Activated naive CD4-positive, alpha-beta T cell treated with anti-CD3 and anti-CD28 coated beads, Interleukin-2, amount 50 U/mL, for 16 hours (primary cell): ENCODE results near the gene RRM1.
"Not testable (repeated sequence)": the region's sequence is repeated elsewhere in the genome, so short reads cannot be mapped to it uniquely, and the experiment has no call there.

Source experiments
- DNase-seq: peaks from one replicate; pipeline ENCODE4 v3.0.0-alpha.2; 2020

RRM1 gene

DNA sequence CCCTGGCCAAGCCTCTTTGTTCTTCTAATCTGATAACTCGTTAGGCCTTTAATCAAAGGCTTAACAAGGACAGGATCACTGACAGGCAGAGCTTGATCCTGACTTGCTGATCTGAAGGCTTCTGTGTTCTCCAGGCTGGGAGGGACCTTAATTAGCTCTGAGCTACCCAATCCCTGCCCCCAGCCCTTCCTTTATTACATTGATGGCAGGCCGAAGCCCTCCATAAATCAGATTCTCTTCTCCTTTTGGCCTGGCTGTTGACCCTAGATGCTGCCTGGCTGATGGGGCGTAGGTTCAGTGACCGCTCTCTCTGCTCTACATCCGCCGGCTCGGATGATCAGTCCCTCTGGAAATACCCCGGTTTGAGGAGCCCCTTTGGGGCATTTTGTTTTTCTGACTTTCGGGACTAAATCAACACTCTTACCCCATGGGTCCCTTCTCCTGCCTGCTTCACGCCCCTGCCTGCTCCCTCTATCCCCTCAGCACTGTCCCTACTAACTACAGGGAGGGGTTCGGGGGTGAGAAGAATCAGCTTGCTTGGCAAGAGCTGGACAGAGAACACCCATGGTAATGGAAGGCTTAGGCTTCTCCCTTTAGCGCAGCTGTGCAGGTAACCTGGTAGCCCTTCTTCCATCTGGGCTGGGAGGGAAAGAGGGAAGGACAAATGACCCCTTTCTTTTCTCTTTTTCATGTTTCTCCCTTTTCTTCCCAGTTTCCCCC, 10.0 kb upstream of the RRM1 start:
- no peak for DNase-seq

DNA sequence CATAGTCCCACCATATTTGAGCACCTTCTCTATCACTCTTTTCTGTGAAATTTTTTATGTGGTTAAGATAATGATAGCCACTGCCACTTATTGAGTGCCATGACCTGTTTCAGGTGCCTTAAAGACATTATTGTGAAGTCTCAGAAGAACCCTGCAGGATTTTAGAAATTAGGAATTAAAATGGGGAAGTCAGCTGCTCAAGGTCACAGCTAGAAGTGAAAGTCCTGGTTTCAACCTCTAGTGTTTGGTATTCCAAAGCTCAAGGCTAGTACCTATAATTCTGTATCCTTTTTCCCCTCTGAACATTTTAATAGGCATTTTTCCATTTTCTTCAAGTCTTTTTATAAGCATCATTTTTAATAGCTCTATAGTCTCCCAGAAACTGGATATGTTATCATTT, 9.0 kb upstream of the RRM1 start:
- no peak for DNase-seq

DNA sequence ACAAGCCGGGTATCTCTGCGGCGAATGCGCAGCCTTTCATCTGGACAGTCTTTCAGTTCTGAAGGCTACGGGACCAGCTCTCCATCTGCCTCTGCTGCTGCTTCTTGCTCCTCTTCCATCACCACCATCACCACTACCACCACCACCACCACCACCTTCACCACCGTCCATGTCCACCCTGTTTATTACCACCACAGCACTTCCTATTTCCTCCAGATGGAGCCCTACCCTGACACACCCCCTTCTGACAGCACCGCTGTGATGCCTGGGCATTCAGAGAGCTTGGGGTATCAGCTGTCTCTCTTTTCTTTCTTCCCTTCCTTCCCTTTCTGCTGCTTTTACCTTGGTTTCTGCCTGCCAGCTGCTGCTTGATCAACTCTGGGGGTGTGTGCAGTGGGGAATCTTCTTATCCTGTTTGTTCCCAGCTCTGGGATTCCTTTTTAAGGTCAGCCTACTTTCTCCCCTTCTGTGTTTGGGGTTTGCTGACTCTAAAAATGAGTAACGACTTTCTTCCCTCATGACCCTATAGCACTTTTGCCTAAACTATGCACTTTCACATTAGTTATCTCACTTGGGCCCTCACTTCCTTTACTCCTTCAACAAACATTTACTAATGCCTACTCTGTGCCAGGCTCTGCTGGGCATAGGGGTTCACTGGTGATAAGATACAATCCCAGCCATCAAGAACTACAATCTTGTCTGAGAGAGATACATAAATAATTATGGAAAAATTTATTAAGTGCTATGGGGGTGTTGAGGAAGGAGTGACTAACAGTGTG, 7.8 kb upstream of the RRM1 start:
- DNase-seq = no peak

DNA sequence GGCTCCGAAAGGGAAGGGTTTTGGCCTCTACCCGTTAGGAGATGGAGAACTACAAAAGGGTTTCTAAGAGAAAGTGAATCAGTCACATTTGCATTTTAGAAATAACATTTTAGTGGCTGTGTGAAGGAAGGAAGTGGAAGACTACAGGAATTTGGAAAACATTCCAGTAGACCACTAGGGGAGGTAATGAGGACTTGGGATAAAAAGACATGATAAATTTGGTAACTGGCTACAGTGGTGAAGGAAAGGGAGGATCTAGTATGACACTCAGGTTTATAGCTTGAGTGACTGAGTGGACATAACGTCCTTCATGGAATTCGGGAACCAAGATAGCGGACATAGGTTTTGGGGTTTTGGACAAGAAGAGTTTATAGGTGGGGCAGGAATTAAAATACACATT, 7.0 kb upstream of the RRM1 start:
- no peak for DNase-seq

DNA sequence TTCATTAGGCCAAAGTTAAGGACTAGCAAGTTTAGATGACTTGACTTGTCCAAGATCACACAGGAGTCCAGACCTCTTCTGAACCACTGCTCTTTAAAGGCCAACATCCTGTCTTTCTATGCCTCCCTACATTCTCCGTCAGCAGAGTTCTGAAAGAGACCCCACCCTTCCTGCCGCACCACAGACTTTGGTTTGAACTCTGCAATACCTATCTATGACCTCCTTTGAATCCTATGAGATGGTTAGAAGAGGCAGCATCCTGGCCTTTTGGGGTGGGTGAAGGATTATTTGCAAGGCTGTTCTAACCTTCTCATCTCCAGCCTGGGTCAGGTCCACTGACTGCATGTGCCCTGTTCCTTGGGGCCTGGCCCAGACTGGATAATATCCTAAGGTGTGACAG, 4.3 kb upstream of the RRM1 start:
- no peak for DNase-seq

DNA sequence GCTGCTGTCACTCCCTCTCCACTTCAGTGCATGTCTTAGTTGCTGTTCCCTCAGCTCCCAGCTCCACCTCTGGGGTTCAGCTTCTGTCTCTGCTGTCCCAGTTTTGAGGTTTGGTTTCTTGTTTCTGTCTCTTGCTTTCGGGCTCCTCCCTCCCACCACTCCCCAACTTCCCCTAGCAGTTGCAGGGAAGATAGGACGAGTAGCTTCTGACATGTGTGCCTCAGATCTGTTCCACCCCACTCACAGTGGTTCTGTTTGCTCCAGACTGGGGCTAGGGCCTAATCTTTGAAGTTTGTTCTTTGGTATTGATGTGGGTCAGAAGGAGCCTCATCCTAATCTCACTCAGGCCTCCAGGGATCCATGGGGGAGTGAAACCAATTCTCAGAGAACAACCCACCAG, 2.6 kb upstream of the RRM1 start:
- no peak for DNase-seq

DNA sequence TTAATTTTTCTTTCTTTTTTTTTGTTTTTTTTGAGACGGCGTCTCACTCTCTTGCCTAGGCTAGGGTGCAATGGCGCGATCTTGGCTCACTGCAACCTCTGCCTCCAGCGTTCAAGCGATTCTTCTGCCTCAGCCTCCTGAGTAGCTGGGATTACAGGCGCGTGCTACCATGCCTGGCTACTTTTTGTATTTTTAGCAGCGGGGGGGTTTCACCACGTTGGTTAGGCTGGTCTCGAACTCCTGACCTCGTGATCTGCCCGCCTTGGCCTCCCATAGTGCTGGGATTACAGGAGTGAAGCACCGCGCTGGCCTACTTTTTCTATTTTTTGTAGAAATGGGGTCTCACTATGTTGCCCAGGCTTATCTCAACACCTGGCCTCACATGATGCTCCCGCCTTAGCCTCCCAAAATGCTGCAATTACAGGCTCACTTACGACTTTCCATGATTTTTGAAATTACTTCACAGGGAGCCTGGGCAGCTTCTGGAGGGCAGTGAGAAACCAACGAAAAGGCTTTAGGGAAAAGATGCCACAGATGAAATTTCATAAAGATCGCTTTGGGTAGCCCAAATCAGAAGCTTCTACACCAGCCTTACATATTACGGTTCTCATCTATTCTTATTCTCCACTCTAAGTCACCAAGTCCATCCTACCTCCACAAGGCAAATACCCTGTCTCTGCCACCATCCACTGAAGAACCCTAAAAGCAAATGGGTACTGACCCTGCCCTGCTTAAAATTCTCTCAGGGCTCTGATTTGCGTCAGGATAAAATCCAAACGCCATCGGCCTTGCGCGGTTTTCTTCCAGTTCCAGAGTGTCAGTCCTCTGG, 866 bp upstream of the RRM1 start:
- DNase-seq = no peak

DNA sequence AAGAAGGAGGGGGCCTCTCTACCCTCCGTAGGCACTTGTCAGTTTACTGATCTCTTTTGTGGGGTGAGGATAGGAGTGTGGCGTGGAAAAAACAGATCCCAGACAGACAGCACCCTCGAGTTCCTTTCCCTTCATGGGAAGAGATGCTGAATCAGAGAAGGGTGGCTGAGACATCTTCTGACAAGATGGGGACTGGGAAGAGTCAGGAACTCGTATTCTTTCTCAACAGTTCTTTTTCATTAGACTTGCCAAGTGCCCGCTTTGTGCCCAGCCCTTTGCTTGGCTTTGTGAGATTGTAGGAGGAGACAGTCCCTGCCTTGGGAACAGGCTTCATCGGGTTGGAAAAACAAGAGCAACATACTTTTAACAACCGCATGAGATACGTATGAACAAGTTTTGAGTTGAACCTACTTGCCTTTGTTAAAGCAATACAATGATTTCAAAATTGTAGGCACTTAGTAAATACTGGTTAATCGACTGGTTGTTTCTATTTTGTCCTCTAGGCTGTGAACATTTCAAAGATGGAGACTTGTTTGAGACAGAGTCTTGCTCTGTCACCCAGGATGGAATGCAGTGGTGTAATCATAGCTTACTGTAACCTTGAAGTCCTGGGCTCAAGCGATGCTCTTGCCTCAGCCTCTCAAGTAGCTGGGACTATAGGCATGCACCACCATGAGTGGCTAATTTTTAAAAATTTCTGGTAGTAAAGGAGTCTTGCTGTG, 1.1 kb downstream of the RRM1 start:
- no peak for DNase-seq

DNA sequence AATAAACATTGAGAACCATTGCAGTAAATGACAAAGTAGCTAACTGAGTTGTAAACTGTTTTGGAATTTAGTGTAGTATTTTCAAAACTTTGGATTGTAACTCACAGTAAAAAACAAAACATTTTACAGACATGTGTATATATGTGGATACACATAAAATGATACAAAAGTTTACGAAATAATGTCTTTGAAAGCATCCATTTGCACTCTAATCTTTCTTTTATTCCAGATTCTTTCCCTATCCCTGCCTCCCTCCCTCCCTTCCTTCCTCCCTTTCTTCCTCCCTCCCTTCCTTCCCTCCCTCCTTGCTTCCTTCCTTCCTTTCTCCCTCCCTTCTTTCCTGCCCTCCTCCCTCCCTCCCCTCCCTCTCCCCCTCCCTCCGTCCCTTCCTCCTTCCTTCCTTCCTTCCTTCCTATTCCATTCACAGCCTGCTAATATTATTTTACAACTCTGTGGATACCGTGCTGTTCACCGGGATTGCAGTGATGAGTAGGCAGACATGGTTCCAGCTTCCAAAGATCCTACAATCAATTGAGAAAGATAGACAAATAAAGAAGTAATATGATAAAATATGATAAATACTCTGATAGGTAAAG, 3.5 kb downstream of the RRM1 start:
- DNase-seq = no peak

DNA sequence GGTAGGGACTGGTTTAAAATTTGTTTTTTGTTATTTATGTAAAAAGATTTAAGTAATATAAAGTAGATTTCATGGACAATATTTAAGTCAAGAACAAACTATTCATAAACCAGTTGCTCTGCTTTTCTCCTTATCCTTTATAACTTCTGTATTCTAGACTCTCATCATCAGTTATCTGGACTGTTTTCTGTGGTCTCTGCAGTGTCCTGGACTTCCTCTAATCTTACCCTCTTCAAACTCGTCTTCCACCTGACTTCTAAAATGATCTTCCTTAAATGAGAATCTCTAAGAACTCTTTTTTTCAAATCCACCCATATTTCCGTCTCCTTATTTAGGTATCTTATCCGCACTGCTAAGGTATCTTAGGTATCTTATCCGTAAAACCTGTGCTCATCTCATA, 8.1 kb downstream of the RRM1 start:
- DNase-seq = no peak

DNA sequence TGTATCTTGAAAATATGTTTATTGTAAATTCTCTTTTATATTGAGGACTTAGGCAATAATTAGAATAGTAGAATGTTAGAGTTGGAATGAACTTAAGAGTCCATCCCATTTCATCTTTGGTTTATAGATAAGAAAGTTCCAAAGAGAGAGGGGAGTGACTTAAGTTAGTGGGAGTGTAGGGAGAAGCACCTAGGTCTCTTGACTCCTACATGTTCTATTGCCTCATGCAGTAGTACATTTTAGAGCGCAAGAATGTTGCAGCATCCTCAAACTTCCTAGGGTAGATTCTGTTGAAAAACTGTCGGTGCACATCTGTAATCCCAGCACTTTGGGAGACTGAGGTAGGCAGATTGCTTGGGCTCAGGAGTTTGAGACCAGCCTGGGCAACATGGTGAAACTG, 8.7 kb downstream of the RRM1 start:
- no peak for DNase-seq

DNA sequence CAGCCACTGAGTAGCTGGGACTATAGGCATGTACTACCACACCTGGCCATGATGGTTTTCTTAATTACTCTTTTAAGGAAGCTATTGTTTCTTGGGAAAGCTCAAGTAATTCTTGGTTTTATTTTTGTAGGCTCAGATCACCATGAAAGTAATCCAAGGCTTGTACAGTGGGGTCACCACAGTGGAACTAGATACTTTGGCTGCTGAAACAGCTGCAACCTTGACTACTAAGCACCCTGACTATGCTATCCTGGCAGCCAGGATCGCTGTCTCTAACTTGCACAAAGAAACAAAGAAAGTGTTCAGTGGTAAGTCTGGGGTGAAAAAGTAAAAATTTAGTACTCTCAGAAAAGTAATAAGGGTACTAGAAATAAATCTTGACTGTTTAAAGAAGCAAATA, 11.3 kb downstream of the RRM1 start:
- DNase-seq = no peak

DNA sequence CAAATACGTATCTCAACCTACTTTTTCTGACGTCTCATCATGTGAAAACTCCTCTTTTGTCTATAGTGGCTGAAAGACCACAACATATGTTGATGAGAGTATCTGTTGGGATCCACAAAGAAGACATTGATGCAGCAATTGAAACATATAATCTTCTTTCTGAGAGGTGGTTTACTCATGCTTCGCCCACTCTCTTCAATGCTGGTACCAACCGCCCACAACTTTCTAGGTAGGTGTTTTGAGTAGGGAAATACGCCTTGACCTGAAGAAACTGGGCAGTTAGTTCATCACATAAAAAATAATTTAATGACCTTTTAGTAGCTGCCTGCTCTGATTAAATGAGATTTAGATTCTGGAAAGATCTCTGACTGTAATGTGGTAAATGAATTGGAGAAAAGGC, 17.2 kb downstream of the RRM1 start:
- no peak for DNase-seq

DNA sequence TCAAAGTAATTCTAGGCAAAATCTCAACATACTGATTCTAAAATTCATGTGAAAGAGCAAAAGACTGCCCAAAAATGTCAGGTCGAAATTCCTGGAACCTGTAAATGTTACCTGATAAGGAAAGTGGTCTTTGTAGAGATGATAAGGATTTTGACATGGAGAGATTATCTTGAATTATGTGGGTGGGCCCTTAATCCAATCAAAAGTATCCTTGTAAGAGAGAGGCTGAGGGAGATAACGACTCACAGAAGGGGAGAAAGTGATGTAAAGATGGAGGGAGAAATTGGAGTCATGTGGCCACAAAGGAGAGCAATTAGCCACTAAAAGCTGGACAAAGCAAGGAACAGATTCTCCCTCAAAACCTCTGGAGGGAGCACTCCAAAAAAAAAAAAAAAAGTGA, 20.5 kb downstream of the RRM1 start:
- DNase-seq = no peak

DNA sequence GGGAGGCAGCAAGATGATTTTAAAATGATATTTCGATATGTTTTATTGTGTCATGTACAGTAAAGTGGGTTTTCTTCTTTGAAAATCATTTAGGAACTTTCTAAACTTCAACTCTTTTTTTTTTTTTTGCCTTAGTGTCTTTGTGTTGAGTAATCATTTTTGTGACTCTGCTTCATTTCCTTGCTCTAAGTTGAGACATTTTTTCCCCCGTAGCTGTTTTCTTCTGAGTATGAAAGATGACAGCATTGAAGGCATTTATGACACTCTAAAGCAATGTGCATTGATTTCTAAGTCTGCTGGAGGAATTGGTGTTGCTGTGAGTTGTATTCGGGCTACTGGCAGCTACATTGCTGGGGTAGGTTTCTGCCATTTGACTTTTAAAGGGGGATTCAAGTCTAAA, 23.5 kb downstream of the RRM1 start:
- DNase-seq = no peak

DNA sequence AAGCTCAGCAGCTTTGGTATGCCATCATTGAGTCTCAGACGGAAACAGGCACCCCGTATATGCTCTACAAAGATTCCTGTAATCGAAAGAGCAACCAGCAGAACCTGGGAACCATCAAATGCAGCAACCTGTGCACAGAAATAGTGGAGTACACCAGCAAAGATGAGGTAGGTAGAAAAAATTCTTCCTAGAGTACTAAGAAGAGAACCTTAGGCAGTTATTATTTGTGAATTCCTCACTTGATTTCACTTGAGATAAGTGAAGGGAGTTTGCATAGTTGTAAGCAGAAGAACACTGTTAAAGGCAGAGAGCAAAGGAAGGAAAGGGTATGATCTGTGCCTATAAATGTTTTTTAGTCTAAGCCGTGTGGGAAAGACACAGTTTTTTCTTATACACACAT, 28.6 kb downstream of the RRM1 start:
- no peak for DNase-seq

DNA sequence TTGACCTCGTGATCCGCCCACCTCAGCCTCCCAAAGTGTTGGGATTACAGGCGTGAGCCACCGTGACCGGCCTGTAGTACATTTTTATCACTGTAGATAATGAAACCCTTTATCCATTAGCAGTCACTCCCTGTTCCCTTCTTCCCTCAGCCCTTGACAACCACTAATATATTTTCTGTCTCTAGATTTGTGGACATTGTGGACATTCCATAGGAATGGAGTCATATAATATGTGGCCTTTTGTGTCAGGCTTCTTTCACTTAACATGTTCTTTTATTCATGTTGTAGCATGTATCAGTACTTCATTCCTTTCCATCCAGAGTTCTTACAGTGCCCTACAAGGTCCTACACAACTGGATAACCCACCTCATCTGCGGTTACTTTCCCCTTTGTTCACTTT, 30.5 kb downstream of the RRM1 start:
- no peak for DNase-seq

DNA sequence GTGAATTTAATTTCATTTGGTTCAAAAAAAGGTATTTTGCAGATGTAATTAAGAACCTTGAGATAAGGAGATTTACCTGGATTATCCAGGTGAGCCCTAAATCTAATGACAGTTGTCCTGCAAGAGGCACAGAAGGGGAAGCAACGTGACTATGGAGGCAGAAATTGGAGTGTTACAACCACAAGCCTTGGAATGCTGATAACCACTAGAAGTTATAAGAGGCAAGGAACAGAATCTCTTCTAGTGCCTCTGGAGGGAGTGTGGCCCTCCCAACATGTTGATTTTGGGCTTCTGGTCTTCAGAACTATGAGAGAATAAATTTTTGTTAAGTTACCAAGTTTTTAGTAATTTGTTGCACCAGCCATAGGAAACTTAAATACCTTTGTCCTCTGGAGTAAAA, 32.8 kb downstream of the RRM1 start:
- no peak for DNase-seq

DNA sequence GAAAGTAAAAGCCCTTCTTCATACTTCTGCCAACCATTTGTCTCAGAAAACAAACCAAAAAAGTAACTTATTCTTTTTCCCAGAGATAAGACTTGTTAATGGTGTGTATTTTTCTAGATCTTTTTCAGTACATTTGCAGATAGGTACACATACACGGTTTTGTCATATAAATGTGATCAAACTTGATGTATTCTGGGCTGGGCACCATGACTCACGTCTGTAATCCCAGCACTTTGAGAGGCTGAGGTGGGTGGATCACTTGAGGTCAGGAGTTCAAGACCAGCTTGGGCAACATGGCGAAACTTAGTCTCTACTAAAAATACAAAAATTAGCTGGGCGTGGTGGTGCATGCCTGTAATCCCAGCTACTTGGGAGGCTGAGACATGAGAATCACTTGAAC, 35.6 kb downstream of the RRM1 start:
- DNase-seq = not testable (repeated sequence)

DNA sequence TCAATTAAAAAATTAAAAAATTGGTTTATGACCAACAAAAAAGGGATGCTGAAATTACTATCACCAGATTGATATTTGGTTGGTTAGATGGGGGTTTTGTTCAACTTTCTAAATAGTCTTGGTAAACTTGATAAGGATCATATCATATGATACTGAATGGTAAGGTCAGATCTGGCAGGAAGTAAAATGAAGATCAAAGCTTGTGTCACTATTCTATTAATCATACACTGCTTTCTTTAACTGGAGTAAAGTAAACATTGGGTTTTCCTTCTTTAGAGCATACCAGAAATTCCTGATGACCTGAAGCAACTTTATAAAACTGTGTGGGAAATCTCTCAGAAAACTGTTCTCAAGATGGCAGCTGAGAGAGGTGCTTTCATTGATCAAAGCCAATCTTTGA, 40.2 kb downstream of the RRM1 start:
- DNase-seq = no peak

DNA sequence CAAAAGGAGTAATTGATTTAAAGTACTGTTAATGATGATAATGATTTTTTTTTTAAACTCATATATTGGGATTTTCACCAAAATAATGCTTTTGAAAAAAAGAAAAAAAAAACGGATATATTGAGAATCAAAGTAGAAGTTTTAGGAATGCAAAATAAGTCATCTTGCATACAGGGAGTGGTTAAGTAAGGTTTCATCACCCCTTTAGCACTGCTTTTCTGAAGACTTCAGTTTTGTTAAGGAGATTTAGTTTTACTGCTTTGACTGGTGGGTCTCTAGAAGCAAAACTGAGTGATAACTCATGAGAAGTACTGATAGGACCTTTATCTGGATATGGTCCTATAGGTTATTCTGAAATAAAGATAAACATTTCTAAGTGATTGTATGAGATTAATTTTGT, 43.9 kb downstream of the RRM1 start:
- no peak for DNase-seq

DNA sequence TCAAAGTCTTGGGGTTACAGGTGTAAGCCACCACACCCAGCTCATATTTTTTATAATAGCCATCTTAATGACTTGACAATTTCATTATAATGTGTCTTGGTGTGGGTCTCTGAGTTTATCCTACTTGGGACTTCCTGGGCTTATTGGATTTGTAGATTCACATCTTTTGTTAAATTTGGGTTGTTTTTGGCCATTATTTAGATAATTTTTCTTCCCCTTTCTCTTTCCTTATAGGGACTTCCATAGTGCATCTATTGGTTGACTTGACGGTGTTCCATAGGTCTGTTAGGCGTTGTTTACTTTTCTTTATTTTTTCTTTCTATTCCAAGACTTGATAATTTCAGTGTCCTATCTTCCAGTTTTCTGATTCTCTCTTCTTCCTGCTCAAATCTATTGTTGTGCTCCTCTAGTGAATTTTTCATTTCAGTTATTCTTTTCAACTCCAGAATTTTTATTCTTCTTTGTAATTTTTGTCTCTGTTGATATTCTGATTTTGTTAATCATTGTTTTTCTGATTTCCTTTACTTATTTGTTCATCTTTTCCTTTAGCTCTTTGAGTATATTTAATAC, 45.6 kb downstream of the RRM1 start:
- no peak for DNase-seq
